Right lobe of liver (tissue), 6 donors: ENCODE data around the gene BTAF1. TPM values are rescaled to one million over a fixed set of nuclear protein-coding genes. Genes with fewer than 3 reads are reported as not detected.

Experiments used
- ATAC-seq, 4 donors: fragments of 200-7000 bp; cut with Tn5 transposase; one replicate each; pipeline ENCODE4 v1.9.1; 2020; ENCODE audit warnings: mild to moderate bottlenecking in 4 of 4, moderate library complexity in 4 of 4
- DNase-seq, 3 donors: peaks; one replicate each; pipeline ENCODE4 v3.0.0-alpha.2; 2020
- H3K27ac ChIP-seq, 3 donors: fragments of 200-600 bp; one replicate each; pipeline ENCODE4 v1.8.0; 2022
- H3K27me3 ChIP-seq, 2 donors: fragments of 200-600 bp; one replicate each; pipeline ENCODE4 v1.8.0; 2022
- H3K36me3 ChIP-seq, 4 donors: fragments of 200-600 bp; sonication (generic) in 1 of 4; one replicate each; pipeline versions ENCODE4 v1.5.1 to v1.8.0; 2017 to 2022; ENCODE audit warnings: control low read depth in 1 of 4
- H3K4me1 ChIP-seq, 4 donors: fragments of 200-600 bp; sonication (generic) in 1 of 4; one replicate each; pipeline versions ENCODE4 v1.5.1 to v1.8.0; 2017 to 2022; ENCODE audit warnings: control low read depth in 1 of 4
- H3K4me3 ChIP-seq, 3 donors: fragments of 200-600 bp; one replicate each; pipeline ENCODE4 v1.8.0; 2022
- H3K9me3 ChIP-seq, 4 donors: fragments of 200-600 bp; sonication (generic) in 1 of 4; one replicate each; pipeline versions ENCODE4 v1.5.1 to v1.8.0; 2017 to 2022; ENCODE audit warnings: control low read depth in 1 of 4
- CTCF ChIP-seq, 4 donors: fragments of 200-600 bp in 3 of 4; fragments of 450-650 bp in 1 of 4; IDR thresholded peaks; one replicate each; pipeline versions ENCODE4 v1.5.1 to v1.8.0; 2016 to 2022; ENCODE audit warnings: antibody characterized with exemption in 4 of 4, mild to moderate bottlenecking in 2 of 4
- POLR2A ChIP-seq: fragments of 450-650 bp; IDR thresholded peaks from one replicate; pipeline ENCODE4 v1.6.1; 2017; ENCODE audit warnings: antibody characterized with exemption, mild to moderate bottlenecking
- WGBS: methylation state at CpG from one replicate; pipeline ENCODE4 v1.1.6; 2018; ENCODE audit warnings: low coverage, low lambda C conversion rate; ENCODE audit not compliant: insufficient coverage; ENCODE audit errors: missing lambda C conversion rate; 5-methylcytosine and 5-hydroxymethylcytosine counted together
- intact Hi-C, 2 donors: fragments of 100-400 bp; cut with DNase I; formaldehyde crosslinking; loops; one replicate each; pipeline versions ENCODE4 v1.11.2 to v1.14.1; 2022
- total RNA-seq, 6 experiments: library from RNA; depleted of rRNA in 2 of 6; stranded (reverse); fragments of >200 nt in 2 of 6; fragmentation: NEBNext Ultra II Directional in 3 of 6; extraction: Animal tissue kit (Norgen Biotek cat#: 25700) in 3 of 6; gene quantifications; one replicate each; pipeline versions ENCODE4 v1.1.0 to v1.2.4, GENCODE V29; 2016 to 2023
- donor health status: DM: no; HTN: yes; CAD: no.
- donor health status: DM: no; HTN: no; CAD: no.
- donor health status: DM: no; HTN: no; CAD: no.
- donor health status: DM: no; HTN: yes; CAD: no.
- donor health status: DM: no; HTN: yes; CAD: no.

Gene BTAF1
- total RNA-seq, 6 experiments from 2014 or later, result 13.4 to 20.3 (median 17.4) TPM

GRCh38 chr10:91931526-91932190, 8.1 kb downstream of the BTAF1 start:
- H3K4me3 ChIP-seq, result no peak overlapping the region
- H3K9me3 ChIP-seq, result no peaks in the 10 kb centered on the region
- no peaks in the 10 kb centered on the region for H3K27me3 ChIP-seq
- H3K4me1 ChIP-seq, result peaks cover 0 to 10% (median 0%) of the 10 kb centered on the region in 4 donors
- intact Hi-C loops, result no loop called here
- H3K36me3 ChIP-seq, result peaks cover 0 to 14% (median 5%) of the 10 kb centered on the region in 4 donors
- H3K27ac ChIP-seq, result no peak overlapping the region
- no peak for DNase-seq
- no peak for ATAC-seq
- TF ChIP-seq POLR2A (no peak), CTCF (IDR thresholded peaks at IDR 0.05) (no peak)
- WGBS, result 44% methylated on average over 3 of the region's 3 CpGs

GRCh38 chr10:91932737-91933136, 9.2 kb downstream of the BTAF1 start:
- TF ChIP-seq POLR2A (no peak), CTCF (IDR thresholded peaks at IDR 0.05) (no peak)
- H3K27ac ChIP-seq, result no peak overlapping the region
- intact Hi-C loops, result no loop called here
- no peaks in the 10 kb centered on the region for H3K9me3 ChIP-seq
- H3K27me3 ChIP-seq, result no peaks in the 10 kb centered on the region
- no peak overlapping the region for H3K4me3 ChIP-seq
- H3K4me1 ChIP-seq, result peaks cover 0 to 10% (median 0%) of the 10 kb centered on the region in 4 donors
- DNase-seq (no peak), ATAC-seq (no peak)
- peaks cover 0 to 16% (median 5%) of the 10 kb centered on the region in 4 donors for H3K36me3 ChIP-seq
- 90% methylated on average over 1 of the region's 1 CpG for WGBS

GRCh38 chr10:91935886-91936285, 12.3 kb downstream of the BTAF1 start:
- intact Hi-C loops, result no loop called here

GRCh38 chr10:91939653-91940052, 16.1 kb downstream of the BTAF1 start:
- Histone ChIP-seq H3K4me3 (no peak overlapping the region), H3K4me1 (no peaks in the 10 kb centered on the region), H3K9me3 (no peaks in the 10 kb centered on the region), H3K27me3 (no peaks in the 10 kb centered on the region), H3K27ac (no peak overlapping the region), H3K36me3 (peaks cover 0 to 31% (median 11%) of the 10 kb centered on the region in 4 donors)
- 89% methylated on average over 4 of the region's 4 CpGs for WGBS
- ATAC-seq (no peak), DNase-seq (no peak)
- TF ChIP-seq CTCF (IDR thresholded peaks at IDR 0.05), result no peak
- no peak for TF ChIP-seq POLR2A
- intact Hi-C loops, result no loop called here

More at GRCh38 chr10:91935886-91936285, 12.3 kb downstream of the BTAF1 start:
- Histone ChIP-seq H3K4me3 (no peak overlapping the region), H3K27me3 (no peaks in the 10 kb centered on the region), H3K27ac (no peak overlapping the region), H3K9me3 (no peaks in the 10 kb centered on the region), H3K4me1 (no peaks in the 10 kb centered on the region), H3K36me3 (peaks cover 0 to 16% (median 5%) of the 10 kb centered on the region in 4 donors)
- no peak for TF ChIP-seq CTCF (IDR thresholded peaks at IDR 0.05)
- no peak for TF ChIP-seq POLR2A
- DNase-seq (no peak), ATAC-seq (no peak)
- 85% methylated on average over 2 of the region's 2 CpGs for whole genome bisulfite sequencing
